HG03571 (cell line): ENCODE results near the gene SPTLC3.

Experiments used
- ATAC-seq: cut with Tn5 transposase; IDR thresholded peaks from one replicate; pipeline ENCODE4 v1.9.1; 2021; ENCODE audit not compliant: unreplicated experiment

The SPTLC3 gene

DNA sequence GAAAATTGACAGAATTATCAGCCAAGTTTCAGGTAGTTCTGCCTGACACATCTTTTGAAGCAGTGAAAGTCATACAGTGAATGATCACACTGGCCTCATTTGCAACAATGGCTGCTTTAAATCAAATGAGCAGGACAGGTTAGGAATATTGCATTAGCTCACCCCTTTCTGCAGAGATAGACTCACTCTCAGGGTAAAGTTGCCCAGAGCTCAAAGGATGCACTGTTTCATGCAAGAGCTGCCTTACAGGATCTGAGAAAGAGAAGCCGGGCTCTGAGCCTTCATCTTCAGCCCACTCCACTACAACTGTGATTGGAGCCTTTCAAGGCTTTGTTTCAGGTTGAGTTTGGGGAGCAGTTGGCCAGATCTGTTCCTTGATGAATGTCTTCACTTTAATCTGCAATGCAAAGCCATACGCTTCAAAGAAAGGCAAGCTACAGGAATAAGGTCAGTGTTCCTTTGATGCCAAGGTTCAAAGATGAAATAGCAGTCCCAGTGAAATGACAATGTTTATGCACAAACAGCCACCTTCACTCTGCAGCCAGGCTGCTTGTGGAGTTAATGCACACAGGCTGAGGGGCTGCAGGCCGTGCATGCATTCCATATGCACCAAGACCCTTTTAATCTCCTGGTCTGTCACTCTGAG is 121.4 kb downstream of the SPTLC3 start:
- no peak for ATAC-seq

DNA sequence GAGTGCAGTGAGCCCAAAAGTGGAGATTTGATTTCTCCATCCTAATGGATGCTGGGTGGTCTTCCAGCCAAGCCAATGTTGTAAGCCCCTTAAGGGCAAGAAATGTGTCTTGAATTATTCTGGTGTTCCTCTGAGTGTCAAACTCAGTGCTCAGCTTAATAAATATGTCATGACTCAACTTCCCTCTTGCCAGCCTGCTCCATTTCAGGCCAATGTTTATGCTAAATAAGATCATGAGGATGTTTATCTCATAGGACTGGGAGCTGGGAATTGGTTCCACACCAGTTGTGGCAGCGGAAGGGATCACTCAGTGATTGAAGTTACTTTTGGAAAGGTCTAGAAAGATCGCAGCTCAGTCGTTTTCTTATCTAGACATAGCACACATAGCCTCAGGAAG is 121.9 kb downstream of the SPTLC3 start:
- no peak for ATAC-seq

DNA sequence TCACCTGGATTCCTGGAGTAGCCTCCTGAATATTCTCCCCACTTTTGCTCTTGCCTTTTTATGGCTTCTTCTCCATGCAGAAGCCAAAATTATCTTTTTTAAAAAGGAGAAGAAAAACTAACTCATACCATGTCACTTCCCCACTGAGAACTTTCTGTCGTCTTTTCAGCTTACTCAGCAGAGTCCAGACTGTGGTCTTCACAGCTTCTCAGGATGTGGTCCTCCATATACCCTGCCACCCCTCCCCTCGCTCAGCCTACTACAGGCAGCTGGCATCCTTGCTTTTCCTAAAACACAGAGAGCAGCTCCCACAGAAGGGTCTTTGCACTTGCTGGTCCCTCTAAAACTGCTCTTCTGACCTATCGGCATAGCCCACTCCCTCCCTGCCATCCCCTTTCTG is 122.9 kb downstream of the SPTLC3 start:
- ATAC-seq, result no peak

DNA sequence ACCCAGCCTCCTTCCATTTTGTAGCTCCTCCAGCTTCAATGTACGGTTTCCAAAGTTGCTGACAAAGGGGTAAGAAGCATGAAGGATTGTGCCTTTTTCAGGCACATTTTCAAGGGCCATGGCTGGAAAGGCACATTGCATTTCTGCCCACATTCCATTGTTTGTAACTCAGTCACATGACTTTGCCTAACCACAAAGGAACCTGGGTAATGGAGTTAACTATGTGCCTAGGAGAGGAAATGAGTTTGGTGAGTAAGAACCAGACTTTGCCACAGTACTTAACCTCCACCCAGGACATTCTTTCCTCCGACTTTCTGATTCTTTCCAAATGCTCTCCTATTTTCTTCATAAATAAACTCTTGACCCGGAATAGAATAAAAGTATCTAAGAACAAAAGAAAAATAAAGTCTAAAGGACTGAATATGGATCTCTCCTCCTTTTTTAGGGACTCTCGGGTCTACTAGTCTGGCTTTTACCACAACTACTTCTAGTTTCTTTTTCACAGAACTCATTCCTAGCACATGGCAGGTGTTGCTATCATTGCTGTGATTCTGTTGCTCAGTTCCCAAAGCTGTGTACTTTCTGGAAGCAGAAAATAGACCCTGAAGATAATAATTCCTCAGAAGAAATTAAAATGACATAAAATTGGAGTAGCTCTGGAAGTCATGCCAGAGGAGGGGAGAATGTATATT is 130.8 kb downstream of the SPTLC3 start:
- no peak for ATAC-seq

DNA sequence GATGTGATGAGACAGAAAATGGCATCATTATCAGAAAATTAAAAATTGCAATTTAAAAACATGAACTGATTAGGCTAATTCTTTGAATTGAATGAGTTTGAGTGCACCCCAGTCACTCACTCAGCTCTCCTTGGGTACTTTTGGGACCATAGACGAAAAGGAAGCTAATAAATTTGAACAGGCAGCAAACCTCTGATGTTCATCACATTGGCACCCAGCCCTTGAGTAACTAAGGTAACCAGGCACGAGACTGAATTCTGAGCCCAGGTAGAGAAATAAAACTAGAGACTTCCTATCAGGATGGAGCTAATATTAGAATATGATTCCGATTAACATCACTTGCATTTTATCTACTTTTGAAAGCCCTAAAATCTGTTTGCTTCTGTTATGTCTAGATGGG is 131.4 kb downstream of the SPTLC3 start:
- ATAC-seq, result no peak

DNA sequence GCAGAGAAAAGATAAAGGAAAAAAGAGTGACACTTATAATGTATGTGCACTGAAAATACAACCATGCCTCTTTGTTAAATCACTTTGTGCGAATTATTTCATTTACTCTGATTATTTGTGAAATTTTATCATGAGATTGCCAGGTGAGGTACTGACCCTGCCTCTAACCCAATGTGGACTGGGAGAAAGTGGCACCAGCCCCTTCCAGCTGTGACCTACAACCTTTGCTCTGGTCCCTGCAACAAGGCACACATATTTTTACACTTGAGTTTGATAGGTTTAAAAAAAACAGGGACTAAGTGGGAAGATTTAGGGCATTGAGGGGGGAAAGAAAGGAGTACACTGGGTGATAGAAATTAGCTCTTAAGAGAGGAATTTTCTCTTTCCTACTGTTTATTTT is 132.0 kb downstream of the SPTLC3 start:
- ATAC-seq, result no peak

DNA sequence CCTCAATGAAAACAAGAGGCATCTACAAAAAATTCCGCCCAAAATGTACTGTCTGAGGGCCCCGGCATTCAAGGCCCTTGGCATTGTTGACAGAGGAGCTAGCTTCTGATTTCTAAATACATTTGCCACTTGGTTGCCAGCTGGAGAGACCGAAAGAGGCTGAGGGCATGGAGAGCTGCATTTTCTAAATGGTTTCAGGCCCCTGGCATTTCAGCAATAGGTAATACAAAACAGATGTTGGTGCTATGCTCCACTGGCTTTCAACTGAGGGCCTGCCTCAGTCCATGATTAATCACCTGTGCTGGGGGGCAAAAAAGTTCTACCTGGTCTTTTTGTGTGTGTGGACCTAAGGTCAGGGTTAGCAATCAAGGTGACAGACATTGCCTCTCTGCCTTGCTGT is 132.8 kb downstream of the SPTLC3 start:
- ATAC-seq, result no peak

DNA sequence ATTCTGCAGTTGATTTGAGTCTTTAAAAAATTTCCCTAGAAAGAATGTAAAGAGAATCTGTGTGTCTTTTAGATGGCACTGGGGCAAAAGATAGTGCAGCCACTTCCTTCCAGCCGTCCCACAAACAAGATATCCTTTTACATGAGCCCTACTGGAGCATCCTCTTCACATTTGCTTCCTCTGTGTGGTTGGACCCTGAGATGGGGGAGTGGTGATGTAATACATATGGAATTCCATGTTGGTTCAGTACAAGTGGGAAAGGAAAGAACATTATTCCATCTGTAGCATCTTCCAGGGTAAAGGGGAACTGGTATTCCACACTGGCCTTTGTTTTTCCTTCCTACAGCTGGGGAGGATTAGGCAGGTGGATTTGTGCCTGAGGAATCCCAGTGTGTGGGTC is 133.4 kb downstream of the SPTLC3 start:
- no peak for ATAC-seq

DNA sequence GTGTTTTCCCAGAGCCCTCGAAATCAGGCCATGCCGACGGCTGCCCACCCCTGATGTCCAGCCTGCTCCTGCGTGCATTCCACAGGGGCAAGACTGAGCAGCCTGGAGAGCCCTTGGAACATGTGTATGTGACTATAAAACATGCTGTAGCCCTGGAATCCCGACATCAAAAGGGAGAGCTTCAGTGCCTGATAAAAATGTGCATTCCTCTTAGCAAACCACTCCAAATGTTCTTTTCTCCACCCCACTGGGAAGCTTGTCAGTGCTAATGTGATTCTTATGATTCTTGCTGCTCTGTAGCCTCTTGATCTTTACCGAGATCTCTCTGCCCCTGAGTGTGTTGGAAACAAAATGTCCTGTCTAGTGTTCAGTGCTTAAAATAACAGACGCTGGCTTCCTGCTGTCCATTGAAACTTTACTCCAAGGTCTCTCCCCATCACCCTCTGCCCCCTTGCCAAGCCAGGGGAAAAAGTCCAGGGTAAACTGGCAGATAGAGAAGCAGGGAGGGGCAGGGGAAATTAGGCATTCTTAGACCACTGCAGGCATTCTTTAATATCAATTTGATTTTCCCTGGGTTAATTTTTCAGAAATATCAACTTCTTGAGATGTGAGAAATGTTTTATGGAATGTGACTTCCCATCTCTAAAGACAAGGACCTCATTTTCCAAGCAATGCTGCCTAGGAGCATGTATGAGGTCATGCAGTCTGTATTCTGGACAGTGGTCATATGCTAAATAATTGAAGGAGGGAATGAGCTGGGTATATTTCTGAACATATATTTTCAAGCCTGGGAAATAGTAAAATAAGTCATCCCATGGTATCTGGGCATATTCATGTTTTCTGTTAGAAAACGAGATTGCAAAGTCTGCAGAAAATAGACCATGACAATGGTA is 138.5 kb downstream of the SPTLC3 start:
- no peak for ATAC-seq

DNA sequence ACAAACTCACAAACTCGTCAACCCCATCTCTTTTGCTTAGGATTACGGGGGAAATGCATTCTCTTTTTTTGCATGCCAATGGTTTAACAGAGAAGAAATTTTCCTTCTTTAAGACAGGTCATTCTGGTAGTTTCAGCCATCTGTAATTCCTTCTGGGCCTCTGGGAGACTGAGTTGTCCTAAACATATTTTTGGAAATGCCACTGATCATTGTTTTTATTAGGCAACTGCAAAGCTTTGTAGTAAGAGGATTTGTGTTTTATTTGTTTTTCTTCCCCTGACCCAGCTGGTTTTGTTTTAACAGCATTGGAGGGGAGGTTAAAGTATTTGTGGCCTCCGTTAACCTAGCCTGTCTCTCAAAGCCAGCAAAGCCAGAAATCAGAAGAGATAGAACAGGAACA is 139.2 kb downstream of the SPTLC3 start:
- ATAC-seq, result no peak

DNA sequence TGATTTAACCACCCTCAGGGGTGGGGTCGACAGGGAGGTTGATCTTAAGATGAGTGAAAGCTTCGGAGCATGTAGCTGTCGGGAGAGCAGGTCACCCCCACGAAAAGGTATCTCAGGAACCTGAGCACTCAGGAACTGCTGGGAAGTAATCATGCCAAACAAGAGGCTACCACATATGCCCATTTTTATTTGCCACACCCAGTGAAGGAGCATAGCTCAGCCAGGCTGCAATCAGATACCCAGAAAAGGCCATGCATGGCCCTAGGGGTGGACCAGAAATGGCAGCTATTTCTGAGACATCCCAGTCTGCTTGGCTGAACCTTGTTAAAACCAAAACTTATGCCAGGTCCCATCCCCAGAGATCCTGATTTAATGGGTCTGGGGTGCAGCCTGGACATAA is 139.6 kb downstream of the SPTLC3 start:
- ATAC-seq, result no peak

DNA sequence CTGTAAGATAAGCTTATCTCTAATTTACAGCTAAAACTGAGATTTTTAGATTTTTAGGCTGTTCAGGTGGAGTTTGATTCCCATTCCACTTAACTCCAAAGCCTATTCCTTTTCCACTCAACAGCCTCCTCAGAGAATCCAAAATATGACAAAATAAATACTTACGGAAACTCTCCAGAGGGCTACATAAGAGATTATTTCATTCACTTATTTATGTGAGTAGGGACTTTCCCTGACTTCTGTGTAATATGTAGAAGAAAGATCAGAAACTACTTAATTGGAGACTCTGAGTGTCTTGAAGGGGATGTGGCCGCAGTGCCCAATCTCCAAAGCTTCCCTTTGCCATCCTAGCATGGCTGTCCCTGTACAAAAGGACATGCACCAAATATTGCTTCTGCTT is 140.2 kb downstream of the SPTLC3 start:
- no peak for ATAC-seq

DNA sequence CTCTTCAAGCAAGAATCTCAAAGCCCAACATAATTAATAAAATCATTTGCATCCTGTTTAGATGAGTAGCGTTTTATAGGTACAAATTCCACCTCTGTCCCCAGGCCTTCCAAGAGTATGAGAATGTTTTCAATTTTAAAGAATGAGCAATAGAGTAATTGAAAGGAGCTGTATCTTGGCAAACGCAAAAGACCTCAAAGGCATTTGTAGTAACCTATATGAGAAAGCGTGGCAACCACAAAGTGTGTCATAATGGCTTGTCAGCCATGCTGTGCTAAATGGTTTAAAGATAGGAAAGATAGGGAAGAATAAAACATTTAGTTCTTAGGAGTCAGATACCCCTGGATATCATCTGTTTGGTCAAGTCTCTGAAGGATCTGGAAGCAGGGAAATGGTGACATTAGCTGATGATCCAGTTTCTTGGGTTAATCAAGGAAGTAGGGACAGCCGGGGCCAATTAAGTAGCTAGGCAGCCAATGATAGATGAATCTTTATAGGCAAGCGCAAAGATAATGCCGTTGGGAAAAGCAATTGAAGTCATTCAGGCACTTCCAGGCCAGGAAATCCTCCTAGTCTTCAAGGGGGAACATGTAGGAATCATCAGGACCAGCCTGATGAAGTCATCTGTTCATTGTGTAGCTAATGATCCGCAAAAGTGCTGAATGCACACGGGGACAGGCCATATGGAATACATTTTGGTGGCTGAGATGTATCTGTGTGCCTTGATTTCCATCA is 140.8 kb downstream of the SPTLC3 start:
- ATAC-seq, result no peak

DNA sequence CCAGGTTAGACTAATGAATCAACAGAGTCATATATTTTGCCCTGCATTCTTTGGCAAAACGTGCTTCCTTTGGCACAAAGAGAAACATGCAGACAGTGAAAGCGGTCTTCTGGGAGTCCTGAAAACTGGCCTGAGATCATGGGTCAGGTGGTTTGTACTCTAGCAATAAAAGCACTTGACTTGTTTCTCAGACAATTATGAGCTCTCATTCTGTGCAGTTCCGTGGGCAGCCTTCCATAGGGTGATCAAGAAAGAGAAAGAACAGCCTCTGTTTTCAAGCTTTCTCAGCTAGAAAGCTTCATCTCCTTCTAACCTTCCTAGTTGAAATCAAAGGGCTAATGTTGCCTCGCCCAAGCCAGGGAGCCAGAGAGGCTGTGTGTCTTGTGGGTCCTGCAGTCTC is 149.6 kb downstream of the SPTLC3 start:
- ATAC-seq, result no peak

DNA sequence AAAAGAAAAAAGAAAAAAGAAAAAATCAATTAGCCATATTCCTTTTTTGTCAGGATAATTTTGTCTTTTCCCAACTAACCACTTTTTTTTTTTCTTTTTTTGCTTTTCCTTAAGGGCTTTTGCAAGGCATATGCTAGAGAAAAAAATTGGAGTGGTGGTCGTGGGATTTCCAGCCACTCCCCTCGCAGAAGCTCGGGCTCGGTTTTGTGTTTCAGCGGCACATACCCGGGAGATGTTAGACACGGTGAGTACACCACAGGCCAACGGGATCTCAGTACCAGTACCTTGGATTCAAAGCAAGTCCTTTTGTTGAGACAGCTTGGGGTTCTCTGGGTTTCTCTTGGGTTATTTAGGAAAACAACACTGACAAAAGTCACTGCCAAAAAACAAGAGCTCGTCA is 151.1 kb downstream of the SPTLC3 start:
- no peak for ATAC-seq

DNA sequence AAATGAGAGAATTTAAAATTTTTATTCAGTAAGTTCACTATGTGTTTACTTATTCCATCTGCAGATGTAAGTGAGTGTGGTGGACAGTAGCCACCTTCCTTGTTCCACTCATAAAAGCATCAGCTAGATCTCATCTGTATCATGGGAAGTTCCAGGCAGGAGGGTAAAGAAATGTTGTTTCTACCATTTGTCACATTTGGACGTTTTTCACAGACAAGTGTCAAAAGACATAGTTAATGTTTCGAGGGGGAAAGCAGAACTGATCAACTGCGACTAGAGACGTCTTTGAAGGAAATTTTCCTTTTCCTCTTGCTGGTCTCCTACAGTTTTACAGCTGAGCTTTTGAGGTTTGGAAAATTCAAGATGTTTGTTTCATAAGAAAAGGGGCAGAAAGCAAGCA is 156.4 kb downstream of the SPTLC3 start:
- ATAC-seq, result no peak

DNA sequence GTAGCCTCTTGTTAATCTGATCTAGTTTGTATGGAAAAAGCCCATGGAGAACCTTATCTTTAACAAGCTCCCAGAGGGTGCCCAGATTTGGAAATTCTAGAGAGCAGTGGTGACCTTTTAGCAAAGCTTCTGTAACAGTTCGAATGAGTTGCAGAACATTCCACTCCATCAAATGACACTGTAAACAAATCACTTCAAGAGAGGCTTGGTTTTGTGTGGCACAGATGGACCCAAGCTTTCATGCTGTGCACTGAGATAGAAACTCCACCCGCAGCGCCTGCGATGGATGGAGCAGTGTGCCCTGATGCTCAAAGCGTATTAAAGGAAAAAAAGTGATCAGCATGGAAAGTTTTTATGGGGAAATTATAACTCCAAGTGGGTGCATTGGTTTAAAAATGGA is 157.2 kb downstream of the SPTLC3 start:
- no peak for ATAC-seq

DNA sequence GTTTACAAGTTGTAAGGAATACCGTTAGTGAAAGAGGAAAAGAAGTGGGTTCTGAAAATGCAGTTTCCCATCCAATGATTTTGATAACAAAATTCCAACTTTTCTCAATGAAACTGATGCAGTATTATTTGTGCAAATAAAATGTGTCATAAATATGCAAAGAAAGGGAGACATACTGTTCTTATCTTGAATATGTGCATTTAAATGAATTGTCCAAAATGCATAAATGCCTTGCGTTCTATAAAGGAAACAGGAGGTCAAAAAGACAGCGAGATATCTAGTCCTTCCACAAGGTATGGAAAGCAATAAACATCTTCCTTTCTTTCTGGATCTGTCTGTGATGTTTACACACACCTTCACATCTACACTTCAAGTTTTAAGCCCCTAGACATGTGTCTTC is 157.7 kb downstream of the SPTLC3 start:
- ATAC-seq, result no peak

DNA sequence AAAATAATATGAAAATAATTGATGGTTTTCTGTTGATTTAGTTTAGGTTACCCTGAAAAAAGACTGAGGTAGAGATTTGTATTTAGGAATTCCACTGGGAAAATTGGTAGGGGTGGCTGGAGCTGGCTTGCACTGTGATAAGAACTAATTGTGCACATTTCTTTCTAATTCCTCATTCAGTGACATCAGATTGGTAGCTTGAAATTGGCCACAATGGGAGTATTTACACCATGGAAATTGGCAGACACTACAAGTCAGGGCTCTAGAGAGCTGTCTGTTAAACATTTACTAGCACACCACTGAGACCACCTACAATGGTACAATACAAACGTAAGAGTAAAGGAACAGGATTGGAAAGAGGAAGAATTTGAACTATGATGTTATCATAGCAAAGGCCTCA is 160.3 kb downstream of the SPTLC3 start:
- ATAC-seq, result no peak

DNA sequence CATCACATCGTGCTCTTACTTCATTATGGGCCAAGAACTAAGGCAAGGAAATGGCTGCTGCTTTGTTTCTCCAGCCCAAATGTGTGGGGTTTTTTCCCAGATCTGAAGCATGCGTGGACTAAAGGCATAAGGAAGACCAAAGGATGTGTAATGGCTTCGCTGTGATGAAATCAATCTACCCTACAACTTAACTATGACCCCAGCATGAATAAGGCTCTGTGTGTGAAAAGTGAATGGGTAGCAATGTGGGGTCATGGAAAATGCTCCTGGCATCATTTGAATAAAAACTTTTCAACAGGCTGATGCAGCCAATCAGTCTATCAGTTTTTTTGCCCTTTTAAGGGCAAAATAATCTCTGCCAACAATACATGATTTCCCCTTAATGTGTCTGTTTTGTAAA is 162.0 kb downstream of the SPTLC3 start:
- ATAC-seq, result no peak

DNA sequence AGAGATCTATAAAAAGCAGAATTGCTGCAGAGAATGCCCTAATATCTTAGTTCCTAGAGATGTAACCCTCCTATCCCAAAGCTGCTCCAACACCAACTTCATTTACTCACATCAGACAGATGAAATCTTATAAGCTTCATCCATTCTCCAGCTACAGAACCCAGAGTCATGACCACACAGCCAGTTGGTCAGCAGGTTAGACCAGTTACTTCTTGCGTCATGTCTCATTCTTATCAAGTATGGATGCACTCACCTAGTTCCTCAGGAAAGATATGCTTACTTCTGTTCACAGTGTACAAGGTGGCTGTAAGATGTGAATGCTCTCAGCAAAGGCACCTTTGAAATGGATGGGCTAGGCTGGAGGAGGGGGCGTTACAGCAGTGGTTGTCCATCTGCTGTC is 164.4 kb downstream of the SPTLC3 start:
- no peak for ATAC-seq
